GM12878 (cell line): ENCODE results near the gene TM6SF1. TPM values are rescaled to one million over a fixed set of nuclear protein-coding genes. Genes with fewer than 3 reads are reported as not detected.

Experiments
- ATAC-seq: fragments of 200-7000 bp; cut with Tn5 transposase; 3 replicates; pipeline ENCODE4 v1.9.1; 2020; ENCODE audit warnings: mild to moderate bottlenecking, moderate library complexity
- Bru-seq: library from RNA; stranded (reverse); fragments of 400-500 nt; gene quantifications from one replicate; lab custom pipeline; 2021; lab: Mats Ljungman, UMichigan
- BruChase-seq, 2 experiments: library from RNA; stranded (reverse); fragments of 400-500 nt; gene quantifications; one replicate each; lab custom pipeline; 2021; lab: Mats Ljungman, UMichigan
- BruUV-seq: library from RNA; stranded (reverse); fragments of 400-500 nt; replicated peaks from 2 replicates; lab custom pipeline; 2021; lab: Mats Ljungman, UMichigan
- CTCF ChIA-PET: fragments of 300-600 bp; sonication (Branson Sonifier 250); formaldehyde crosslinking; extraction: SDS; loops from one replicate; lab custom pipeline; 2021; ENCODE audit warnings: inconsistent platforms; lab: Yijun Ruan, JAX
- POLR2A ChIA-PET: fragments of 350-600 bp; formaldehyde crosslinking; extraction: SDS; loops from one replicate; lab custom pipeline; 2021; ENCODE audit warnings: inconsistent platforms; lab: Charles Lee
- RAD21 ChIA-PET: fragments of 300-600 bp; sonication (Branson Sonifier 250); formaldehyde crosslinking; loops from one replicate; lab custom pipeline; 2023; ENCODE audit warnings: antibody characterized with exemption; ENCODE audit not compliant: unreplicated experiment; lab: Charles Lee
- SMC1A ChIA-PET: fragments of 300-600 bp; sonication (Branson Sonifier 250); formaldehyde crosslinking; loops from one replicate; lab custom pipeline; 2023; ENCODE audit not compliant: unreplicated experiment, uncharacterized antibody; lab: Charles Lee
- DNase-seq: peaks from one replicate; pipeline ENCODE4 v3.0.0-alpha.2; 2011; ENCODE audit warnings: low read depth, low spot score
- FAIRE-seq: peaks from 3 replicates; lab custom pipeline; 2011; peaks lifted over from hg19 to GRCh38; lab: Jason Lieb, UNC
- H2AFZ ChIP-seq: 2 replicates; pipeline ENCODE4 v1.6.0; 2011; ENCODE audit warnings: low read depth, low read length, control low read depth; ENCODE audit not compliant: control insufficient read depth
- H3K27ac ChIP-seq: 2 replicates; pipeline ENCODE4 v1.5.1; 2011; ENCODE audit warnings: control low read depth; ENCODE audit not compliant: control insufficient read depth, insufficient read depth
- H3K27me3 ChIP-seq, 2 experiments: replicated peaks in 1 of 2; 2 replicates each; pipeline versions ENCODE4 v1.6.0 to v1.6.1; 2011; ENCODE audit warnings: low read length in 1 of 2; ENCODE audit not compliant: control insufficient read depth in 2 of 2, insufficient read depth in 2 of 2
- H3K36me3 ChIP-seq, 2 experiments: 2 replicates each; pipeline ENCODE4 v1.5.1; 2011; ENCODE audit warnings: low read length in 1 of 2; ENCODE audit not compliant: control insufficient read depth in 2 of 2, insufficient read depth in 2 of 2
- H3K4me1 ChIP-seq: 2 replicates; pipeline ENCODE4 v1.6.1; 2011; ENCODE audit warnings: mild to moderate bottlenecking, low read length, moderate library complexity, mixed read lengths; ENCODE audit not compliant: control insufficient read depth, insufficient read depth
- H3K4me2 ChIP-seq: 2 replicates; pipeline ENCODE4 v1.6.0; 2011; ENCODE audit warnings: control low read depth; ENCODE audit not compliant: control insufficient read depth, insufficient read depth
- H3K4me3 ChIP-seq: fragments of 200-600 bp; sonication (generic); 2 replicates; pipeline ENCODE4 v1.5.1; 2016
- H3K79me2 ChIP-seq: 2 replicates; pipeline ENCODE4 v1.6.0; 2011; ENCODE audit warnings: low read length; ENCODE audit not compliant: control insufficient read depth, insufficient read depth
- H3K9ac ChIP-seq: 2 replicates; pipeline ENCODE4 v1.8.0; 2011; ENCODE audit warnings: low read length, control low read depth, mixed read lengths; ENCODE audit not compliant: control insufficient read depth, insufficient read depth
- H3K9me3 ChIP-seq: replicated peaks from 3 replicates; pipeline ENCODE4 v1.5.1; 2011; ENCODE audit warnings: mild to moderate bottlenecking, low read length; ENCODE audit not compliant: control insufficient read depth, insufficient read depth
- H4K20me1 ChIP-seq: 2 replicates; pipeline ENCODE4 v1.6.0; 2011; ENCODE audit not compliant: control insufficient read depth, insufficient read depth
- BACH1 ChIP-seq: fragments of 450-650 bp; IDR thresholded peaks from 2 replicates; pipeline ENCODE4 v1.6.1; 2017; ENCODE audit warnings: mild to moderate bottlenecking, borderline replicate concordance
- HDAC6 ChIP-seq: fragments of 200-600 bp; sonication (generic); IDR thresholded peaks from one replicate; pipeline ENCODE4 v1.8.0; 2017; ENCODE audit warnings: antibody characterized with exemption; ENCODE audit not compliant: unreplicated experiment
- IKZF1 ChIP-seq: fragments of 450-650 bp; conservative IDR thresholded peaks from 2 replicates; pipeline ENCODE4 v1.6.1; 2017; ENCODE audit warnings: antibody characterized with exemption, mild to moderate bottlenecking
- LARP7 ChIP-seq: fragments of 450-650 bp; IDR thresholded peaks from 2 replicates; pipeline ENCODE4 v1.6.1; 2017; ENCODE audit warnings: mild to moderate bottlenecking
- NKRF ChIP-seq: fragments of 450-650 bp; conservative IDR thresholded peaks from 2 replicates; pipeline ENCODE4 v1.6.1; 2017; ENCODE audit warnings: mild to moderate bottlenecking, moderate library complexity
- POLR2A ChIP-seq: IDR thresholded peaks from 2 replicates; pipeline ENCODE4 v1.6.1; 2011; ENCODE audit warnings: low read depth, mild to moderate bottlenecking, low read length
- SRF ChIP-seq, 2 experiments: IDR thresholded peaks; 2 replicates each; pipeline ENCODE4 v1.6.1; 2011; ENCODE audit warnings: low read depth in 2 of 2, low read length in 2 of 2, mild to moderate bottlenecking in 1 of 2, moderate library complexity in 1 of 2
- WGBS: methylation state at CpG from one replicate; pipeline ENCODE4 v1.1.6; 2016; ENCODE audit warnings: low lambda C conversion rate; ENCODE audit not compliant: insufficient replicate concordance, insufficient coverage; ENCODE audit errors: missing lambda C conversion rate; 5-methylcytosine and 5-hydroxymethylcytosine counted together
- in situ Hi-C: fragments of 300-500 bp; cut with MboI; formaldehyde crosslinking; loops from 9 replicates; pipeline ENCODE4 v1.14.3; 2018; ENCODE audit warnings: mixed read lengths
- intact Hi-C: fragments of 100-400 bp; cut with micrococcal nuclease; formaldehyde crosslinking; loops from one replicate; pipeline ENCODE4 v1.14.2; 2022; ENCODE audit not compliant: unreplicated experiment
- long read RNA-seq, 2 experiments: library from polyadenylated mRNA; unstranded; transcript quantifications; one replicate each; pipeline ENCODE4 v2.0.0, GENCODE V29; 2019 to 2020
- polyA minus RNA-seq, 3 experiments: library from RNA; depleted of rRNA, polyadenylated mRNA; stranded (reverse); fragments of >200 nt; gene quantifications; 2 replicates each; pipeline ENCODE4 v1.2.3, GENCODE V29; 2011
- polyA plus RNA-seq, 11 experiments: library from polyadenylated mRNA; depleted of rRNA in 4 of 11; unstranded in 6 of 11; stranded (reverse) in 5 of 11; fragments of >200 nt; fragmentation: Nextera tagmentation in 4 of 11; fragmentation: Illumina TruSeq in 1 of 11; extraction: Ambion mirVana in 4 of 11; extraction: Trizol in 1 of 11; gene quantifications; 1 replicate in 1 of 11; 2 replicates in 10 of 11; pipeline versions ENCODE4 v1.2.1 to v1.2.3, GENCODE V29; 2011 to 2016; ENCODE audit warnings: inconsistent platforms in 2 of 11, missing spikeins in 2 of 11, low read depth in 1 of 11
- total RNA-seq, 4 experiments: library from RNA; depleted of rRNA in 3 of 4; stranded (reverse); fragments of >200 nt in 3 of 4; fragmentation: Illumina TruSeq in 1 of 4; extraction: Trizol in 1 of 4; gene quantifications; 2 replicates each; pipeline versions ENCODE4 v1.2.1 to v1.2.3, GENCODE V29; 2013 to 2021

The TM6SF1 gene
- total RNA-seq (2013; cell fraction: nucleolus; rRNA removed) = 0.81 and 0.98 TPM in 2 replicates
- total RNA-seq (2014; rRNA removed) (0.56 and 0.98 TPM in 2 replicates), total RNA-seq (2014; rRNA removed; fragmentation: Illumina TruSeq; extraction: Trizol) (0.92 and 1.2 TPM in 2 replicates), total RNA-seq (2021) (1.1 and 1.2 TPM in 2 replicates), polyA plus RNA-seq (2011; rRNA removed) (1.1 and 1.3 TPM in 2 replicates), polyA plus RNA-seq (2014; fragmentation: Illumina TruSeq; extraction: Trizol) (0.82 and 1.1 TPM in 2 replicates), polyA plus RNA-seq (2014; fragmentation: Nextera tagmentation; extraction: Ambion mirVana) (1 to 10 TPM in 1 of 2 experiments, under 1 TPM in 1; 0.90 to 2.3 TPM), polyA plus RNA-seq (2014; rRNA removed) (0.78 and 0.84 TPM in 2 replicates), polyA plus RNA-seq (2016; fragmentation: Nextera tagmentation; extraction: Ambion mirVana) (1 to 10 TPM; 1.2 to 2.7 TPM), polyA minus RNA-seq (2011; rRNA and poly(A)+ RNA removed) (1.3 TPM in 1 of 2 replicates, not detected in the other), Bru-seq, nascent RNA (percentile 49 among the genes with signal in this experiment), BruChase-seq, experiment 1, labeled RNA remaining after a 6-hour chase (percentile 50 among the genes with signal in this experiment), BruChase-seq, experiment 2, labeled RNA remaining after a 2-hour chase (percentile 54 among the genes with signal in this experiment)
- 2.1 TPM for polyA plus RNA-seq (2011; ENCODE audit: low read depth)
- 0.52 and 0.70 TPM in 2 replicates for polyA plus RNA-seq (2011; cell fraction: cytosol; rRNA removed)
- 1.1 and 1.8 TPM in 2 replicates for polyA plus RNA-seq (2011; cell fraction: nucleus; rRNA removed)
- 1.9 and 4.4 TPM in 2 replicates for polyA plus RNA-seq (2012)
- not detected in 2 replicates for polyA minus RNA-seq (2011; cell fraction: cytosol; rRNA and poly(A)+ RNA removed)
- 0.60 and 0.86 TPM in 2 replicates for polyA minus RNA-seq (2011; cell fraction: nucleus; rRNA and poly(A)+ RNA removed)
- long read RNA-seq, experiment 1 = 0 reads
- long read RNA-seq, experiment 2, transcript TM6SF1-202 (10 exons, 2,074 nt) = major isoform, 5 of 10 reads
- long read RNA-seq, experiment 2, partial matches to known transcripts = 0 of 10 reads
- long read RNA-seq, experiment 2, other reads (novel, unspliced or antisense) = 5 of 10 reads

- peak within 1 kb of the TSS; percentile 81 for H2AFZ ChIP-seq
- peak within 1 kb of the TSS; percentile 93 for H3K4me2 ChIP-seq
- RAD21 ChIA-PET = no interaction called here
- SMC1A ChIA-PET = no interaction called here
- no peak within 1 kb of the TSS for H3K27ac ChIP-seq
- BruUV-seq = no TSS peak
- no peak for TF ChIP-seq NKRF
- peak; percentile 33; the same call in 1 of the 2 replicates for TF ChIP-seq POLR2A
- TF ChIP-seq LARP7 = peak; percentile 38; the same call in 1 of the 2 replicates
- TF ChIP-seq SRF (IDR thresholded peaks at IDR 0.05; ENCODE audit: low read depth in 2 of 2, low read length in 2 of 2) = no peak
- peak; percentile 90 for TF ChIP-seq HDAC6
- peak; percentile 61 for TF ChIP-seq IKZF1
- 0 out of 2 replicates have a peak, but pooled peaks have one; percentile 45 for TF ChIP-seq BACH1
- POLR2A ChIA-PET = no interaction called here
- DNase-seq = no peak
- ATAC-seq = peak; percentile 56
- intact Hi-C loops = no loop called here
- 12% methylated on average over 42 of the region's 97 CpGs for WGBS
- CTCF ChIA-PET = interaction anchor here (0.6 kb wide), 1 partner anchor 522 kb away, joined by 4 read pairs; no protein-coding TSS in a partner anchor
- no peaks in the 10 kb centered on the region for H3K9me3 ChIP-seq
- no peaks in the 10 kb centered on the region for H3K36me3 ChIP-seq
- peak within 1 kb of the TSS; percentile 1; the same call in 1 of the 2 replicates for H3K9ac ChIP-seq
- no peaks in the 10 kb centered on the region for H4K20me1 ChIP-seq
- peak within 1 kb of the TSS; percentile 67 for H3K4me3 ChIP-seq
- no peaks in the 10 kb centered on the region for H3K27me3 ChIP-seq
- peaks cover 19% of the 10 kb centered on the region for H3K4me1 ChIP-seq
- no peaks in the 10 kb centered on the region; the same call in 1 of the 2 replicates for H3K79me2 ChIP-seq
- in situ Hi-C loops = no loop called here
- FAIRE-seq = no peak
Measured at GRCh38 chr15:83106994-83107840, at the start of gene TM6SF1. Gene TM6SF1 (plus strand): TSS chr15:83107645. CDS start chr15:83107681, 36 bp downstream.
